Measurements from ENCODE around the gene LRRC26. TPM values are rescaled to one million over a fixed set of nuclear protein-coding genes. Genes with fewer than 3 reads are reported as not detected.

The LRRC26 gene, protein sequence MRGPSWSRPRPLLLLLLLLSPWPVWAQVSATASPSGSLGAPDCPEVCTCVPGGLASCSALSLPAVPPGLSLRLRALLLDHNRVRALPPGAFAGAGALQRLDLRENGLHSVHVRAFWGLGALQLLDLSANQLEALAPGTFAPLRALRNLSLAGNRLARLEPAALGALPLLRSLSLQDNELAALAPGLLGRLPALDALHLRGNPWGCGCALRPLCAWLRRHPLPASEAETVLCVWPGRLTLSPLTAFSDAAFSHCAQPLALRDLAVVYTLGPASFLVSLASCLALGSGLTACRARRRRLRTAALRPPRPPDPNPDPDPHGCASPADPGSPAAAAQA
- not detected in 2 replicates for total RNA-seq

GRCh38 chr9:137169896-137170358 is at the start of gene LRRC26:
LRRC26 (minus strand) TSS chr9:137170051; CDS start chr9:137169943, 108 bp downstream.

GRCh38 chr9:137205126-137206069 is 35.5 kb upstream of the LRRC26 start, which contains the start of the genes NDOR1 and TMEM203:
NDOR1 (plus strand) TSS chr9:137205700; CDS start chr9:137205778, 78 bp downstream.
TMEM203 (minus strand) TSS chr9:137205648; CDS start chr9:137205414, 234 bp downstream.

GRCh38 chr9:137200311-137201204 is 30.7 kb upstream of the LRRC26 start, which contains the start of gene TPRN:
TPRN (minus strand) TSS chr9:137200741; CDS start chr9:137200711, 30 bp downstream.

DNA sequence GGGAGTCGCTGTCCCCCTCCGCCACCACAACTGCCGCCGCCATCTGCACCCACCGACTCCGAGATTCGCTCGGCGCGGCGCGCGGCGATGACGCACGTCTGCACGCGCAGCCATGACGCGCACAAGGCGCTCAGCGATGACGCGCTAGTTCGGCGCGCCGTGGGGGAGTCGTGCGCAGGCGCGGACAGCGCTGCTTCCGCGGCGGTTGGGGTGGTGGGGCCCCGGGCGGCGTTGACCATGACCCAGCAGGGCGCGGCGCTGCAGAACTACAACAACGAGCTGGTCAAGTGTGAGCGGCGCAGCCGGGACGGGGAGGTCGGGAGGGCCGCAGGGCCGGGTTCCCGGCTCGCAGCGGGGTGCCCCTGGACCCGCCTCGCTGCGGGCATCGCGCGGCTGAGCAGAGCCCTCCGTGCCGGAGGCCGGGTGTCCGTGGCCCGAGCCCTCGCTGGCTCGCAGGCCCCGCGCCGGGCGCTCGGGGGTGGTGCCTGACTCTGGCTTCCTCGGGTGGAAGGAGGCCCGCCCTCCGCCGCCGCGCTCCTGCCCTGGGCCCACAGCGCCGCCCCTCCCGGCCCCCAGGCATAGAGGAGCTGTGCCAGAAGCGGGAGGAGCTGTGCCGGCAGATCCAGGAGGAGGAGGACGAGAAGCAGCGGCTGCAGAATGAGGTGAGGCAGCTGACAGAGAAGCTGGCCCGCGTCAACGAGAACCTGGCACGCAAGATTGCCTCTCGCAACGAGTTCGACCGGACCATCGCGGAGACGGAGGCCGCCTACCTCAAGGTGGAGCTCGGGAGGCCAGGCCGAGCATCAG is 18.8 kb upstream of the LRRC26 start, which contains the start of the genes ANAPC2 and SSNA1:
ANAPC2 (minus strand) TSS at position 71 of the 807 bp plus-strand sequence; CDS start at position 43, 28 bp downstream.
SSNA1 (plus strand) TSS at position 187 of the 807 bp plus-strand sequence; CDS start at position 238, 51 bp downstream.

DNA sequence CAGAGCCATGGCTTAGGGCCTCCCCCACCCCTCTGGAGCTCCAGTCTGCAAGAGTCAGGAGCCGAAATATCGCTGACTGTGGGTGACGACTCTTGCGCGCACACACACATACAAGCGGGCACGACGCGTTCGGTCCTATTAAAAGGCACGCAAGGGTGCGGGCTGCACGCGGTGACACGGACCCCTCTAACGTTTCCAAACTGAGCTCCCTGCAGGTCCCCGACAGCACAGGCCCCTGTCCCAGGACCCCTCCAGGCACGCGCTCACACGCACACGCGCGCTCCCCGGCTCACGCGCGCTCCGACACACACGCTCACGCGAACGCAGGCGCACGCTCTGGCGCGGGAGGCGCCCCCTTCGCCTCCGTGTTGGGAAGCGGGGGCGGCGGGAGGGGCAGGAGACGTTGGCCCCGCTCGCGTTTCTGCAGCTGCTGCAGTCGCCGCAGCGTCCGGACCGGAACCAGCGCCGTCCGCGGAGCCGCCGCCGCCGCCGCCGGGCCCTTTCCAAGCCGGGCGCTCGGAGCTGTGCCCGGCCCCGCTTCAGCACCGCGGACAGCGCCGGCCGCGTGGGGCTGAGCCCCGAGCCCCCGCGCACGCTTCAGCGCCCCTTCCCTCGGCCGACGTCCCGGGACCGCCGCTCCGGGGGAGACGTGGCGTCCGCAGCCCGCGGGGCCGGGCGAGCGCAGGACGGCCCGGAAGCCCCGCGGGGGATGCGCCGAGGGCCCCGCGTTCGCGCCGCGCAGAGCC is 31.0 kb downstream of the LRRC26 start, which contains the start of gene GRIN1:
GRIN1 (plus strand) TSS at position 433 of the 746 bp plus-strand sequence. CDS start 333 bp downstream, outside the sequence.

Other genes starting within 250 kb of the LRRC26 start
- 154 and 194 TPM in 2 replicates for gene FBXW5, start 225.3 kb downstream of the LRRC26 start, total RNA-seq
- gene C8G, start 224.8 kb downstream of the LRRC26 start, total RNA-seq = 0.19 and 0.72 TPM in 2 replicates
- 0.09 TPM in 1 of 2 replicates, not detected in the other for gene LCN12, start 217.8 kb downstream of the LRRC26 start, total RNA-seq
- gene PTGDS, start 192.5 kb downstream of the LRRC26 start, total RNA-seq = 0.56 TPM in 1 of 2 replicates, not detected in the other
- 0.19 TPM in 1 of 2 replicates, not detected in the other for gene LCNL1, start 187.1 kb downstream of the LRRC26 start, total RNA-seq
- gene PAXX, start 177.6 kb downstream of the LRRC26 start, total RNA-seq = 14.8 and 18.4 TPM in 2 replicates
- gene CLIC3, start 173.5 kb downstream of the LRRC26 start, total RNA-seq = 0.90 and 7.6 TPM in 2 replicates
- 11.0 and 27.3 TPM in 2 replicates for gene ABCA2, start 141.8 kb downstream of the LRRC26 start, total RNA-seq
- gene FUT7, start 138.0 kb downstream of the LRRC26 start, total RNA-seq = not detected in 2 replicates
- 29.4 and 39.3 TPM in 2 replicates for gene NPDC1, start 123.9 kb downstream of the LRRC26 start, total RNA-seq
- gene ENTPD2, start 116.0 kb downstream of the LRRC26 start, total RNA-seq = not detected in 2 replicates
- gene SAPCD2, start 99.5 kb downstream of the LRRC26 start, total RNA-seq = 5.5 and 15.9 TPM in 2 replicates
- 8.7 and 11.6 TPM in 2 replicates for gene UAP1L1, start 92.5 kb downstream of the LRRC26 start, total RNA-seq
- gene MAN1B1, start 83.1 kb downstream of the LRRC26 start, total RNA-seq = 54.5 and 71.4 TPM in 2 replicates
- gene DPP7, start 55.3 kb downstream of the LRRC26 start, total RNA-seq = 76.0 and 87.4 TPM in 2 replicates
- gene GRIN1, start 30.9 kb downstream of the LRRC26 start, total RNA-seq = under 0.01 and 0.09 TPM in 2 replicates
- gene TMEM210, start 2.0 kb upstream of the LRRC26 start, total RNA-seq = not detected in 2 replicates
- gene ANAPC2, start 18.5 kb upstream of the LRRC26 start, total RNA-seq = 21.3 and 26.8 TPM in 2 replicates
- 108 and 110 TPM in 2 replicates for gene SSNA1, start 18.6 kb upstream of the LRRC26 start, total RNA-seq
- gene TPRN, start 30.7 kb upstream of the LRRC26 start, total RNA-seq = 4.4 and 5.6 TPM in 2 replicates
- 22.7 and 26.8 TPM in 2 replicates for gene TMEM203, start 35.6 kb upstream of the LRRC26 start, total RNA-seq
- gene NDOR1, start 35.6 kb upstream of the LRRC26 start, total RNA-seq = 2.7 and 3.7 TPM in 2 replicates
- 0.09 and 0.19 TPM in 2 replicates for gene RNF208, start 52.2 kb upstream of the LRRC26 start, total RNA-seq
- 0.19 and 0.45 TPM in 2 replicates for gene CYSRT1, start 55.1 kb upstream of the LRRC26 start, total RNA-seq
- under 0.01 TPM in 1 of 2 replicates, not detected in the other for gene RNF224, start 57.5 kb upstream of the LRRC26 start, total RNA-seq
- gene SLC34A3, start 60.9 kb upstream of the LRRC26 start, total RNA-seq = not detected in 2 replicates
- gene TUBB4B, start 71.2 kb upstream of the LRRC26 start, total RNA-seq = 208 and 307 TPM in 2 replicates
- not detected in 2 replicates for gene STPG3, start 81.2 kb upstream of the LRRC26 start, total RNA-seq
- 63.9 and 65.0 TPM in 2 replicates for gene NELFB, start 85.3 kb upstream of the LRRC26 start, total RNA-seq
- gene TOR4A, start 107.7 kb upstream of the LRRC26 start, total RNA-seq = 27.3 and 27.6 TPM in 2 replicates
- 23.3 and 32.2 TPM in 2 replicates for gene NRARP, start 132.2 kb upstream of the LRRC26 start, total RNA-seq